Measurements from ENCODE around the gene FZD10. TPM values are rescaled to one million over a fixed set of nuclear protein-coding genes. Genes with fewer than 3 reads are reported as not detected.

FZD10 gene
- total and polyA plus RNA-seq, 10 donors: 0.02 to 0.20 (median 0.11) TPM; not detected in 5

DNA sequence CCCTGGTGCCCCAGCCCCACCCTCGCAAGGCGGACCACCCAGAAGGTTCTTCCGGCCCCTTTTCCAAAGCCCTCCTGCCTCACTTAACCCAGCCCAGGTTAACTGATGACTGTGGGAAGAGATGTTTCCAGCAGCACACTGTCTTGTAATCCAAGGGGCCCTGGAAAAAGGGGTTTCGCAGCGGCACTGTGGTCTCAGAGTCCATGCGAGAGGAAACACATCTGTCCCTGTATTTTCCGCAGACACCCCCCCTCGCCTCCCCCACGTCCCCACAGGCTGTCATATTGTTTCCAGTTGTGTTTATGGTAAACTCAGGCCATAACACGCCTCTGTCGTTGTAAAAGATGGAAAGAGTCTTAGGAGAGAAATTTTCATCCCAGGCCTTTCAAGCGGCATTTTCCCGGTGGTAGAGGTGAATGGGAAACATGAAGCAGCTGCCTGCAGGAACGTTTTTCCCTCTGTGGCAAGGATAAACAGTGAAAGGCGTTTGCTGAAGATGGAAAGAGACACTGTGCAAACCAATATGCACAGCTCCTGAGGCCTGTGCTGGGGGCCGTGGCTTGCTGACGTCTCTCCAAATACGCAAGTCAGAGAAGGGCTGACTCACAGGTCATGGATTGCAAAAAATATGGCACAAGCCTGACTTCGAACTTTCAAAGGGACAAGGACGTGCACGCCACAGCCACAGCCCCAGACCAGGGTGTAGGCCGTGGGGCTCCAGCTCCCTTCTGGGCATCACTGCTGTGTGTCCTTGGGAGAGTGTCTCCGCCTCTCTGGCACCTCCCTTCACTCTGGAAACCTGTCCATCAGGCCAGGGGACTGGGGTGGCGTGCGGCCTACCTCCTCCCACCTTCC, 22.5 kb upstream of the FZD10 start:
- Histone ChIP-seq H3K9me3 (no peaks in the 10 kb centered on the region), H3K36me3 (no peaks in the 10 kb centered on the region), H3K4me3 (no peak overlapping the region), H3K4me1 (no peaks in the 10 kb centered on the region), H3K27ac (no peak overlapping the region), H3K27me3 (replicated peaks in 1 of 7) (peaks cover 0 to 25% (median 0%) of the 10 kb centered on the region in 7 donors)
- intact Hi-C loops (cut with DNase I; ENCODE audit: low total_unique reads): no loop called here
- TF ChIP-seq POLR2AphosphoS5 (IDR thresholded peaks at IDR 0.05) (no peak), CTCF (IDR thresholded peaks at IDR 0.05 in 8 of 11, conservative IDR thresholded peaks at IDR 0.05 in 3 of 11) (no peak), POLR2A (IDR thresholded peaks at IDR 0.05) (no peak)
- 61 to 70% (median 67%) methylated on average over 25 of the region's 25 CpGs for WGBS, 5 donors
- no peak for DNase-seq

DNA sequence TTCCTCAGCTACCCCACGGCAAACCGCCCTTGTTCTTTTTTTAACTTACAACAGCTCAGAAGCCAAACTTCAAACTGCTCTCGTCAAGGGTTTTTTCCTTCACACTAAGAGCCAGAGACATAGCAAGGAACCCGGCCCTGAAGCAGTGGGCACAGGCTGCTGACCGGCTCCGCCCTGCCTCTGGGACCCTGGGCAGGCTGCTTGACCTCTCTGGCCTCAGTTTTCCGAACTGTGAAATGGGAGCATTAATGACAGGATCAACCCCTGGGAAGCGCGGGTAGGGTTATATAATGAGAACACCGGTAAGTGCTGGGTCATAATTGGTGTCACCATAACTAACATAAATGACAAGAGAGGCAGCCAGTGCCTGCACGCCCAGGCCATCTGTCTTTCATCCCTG, 21.2 kb upstream of the FZD10 start:
- WGBS, 5 donors: 72 to 80% (median 77%) methylated on average over 11 of the region's 11 CpGs

DNA sequence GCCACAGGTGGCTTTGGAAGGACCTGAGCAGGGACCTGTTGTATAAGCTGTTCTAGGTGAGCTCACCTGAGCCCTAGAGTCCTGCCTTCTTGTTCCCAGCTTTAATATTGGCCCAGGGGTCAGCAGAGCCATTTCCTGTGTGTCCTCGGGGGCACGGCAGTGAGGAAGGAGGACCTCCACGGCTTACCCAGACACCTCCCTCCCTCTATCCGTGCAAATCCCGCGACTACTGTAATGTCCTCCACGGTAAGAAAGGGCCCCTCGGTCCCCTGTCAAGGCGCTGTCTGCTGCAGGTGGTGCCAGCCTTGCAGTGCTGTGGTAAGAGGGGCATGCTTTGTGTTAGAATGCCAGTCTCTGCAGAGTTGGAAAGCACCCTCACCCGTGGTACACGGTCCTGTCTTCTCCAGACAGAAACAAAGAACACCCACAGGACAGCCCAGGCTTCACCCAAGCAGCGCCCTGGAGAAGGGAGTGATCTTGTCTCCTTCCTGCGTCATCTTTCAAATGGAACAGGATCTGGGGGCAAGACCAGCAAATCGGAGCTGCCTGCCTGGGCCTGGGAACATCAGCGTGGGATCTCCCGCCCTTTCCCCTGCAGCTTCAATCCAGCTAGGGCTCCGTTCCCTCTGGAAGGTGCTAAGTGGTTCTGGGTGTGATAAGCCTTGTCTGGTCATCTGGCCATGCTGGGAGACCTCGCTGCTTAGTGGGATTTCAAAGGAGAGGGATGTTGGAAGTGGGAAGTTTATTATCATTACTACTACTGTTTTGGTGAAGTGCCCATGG, 20.2 kb upstream of the FZD10 start:
- Histone ChIP-seq H3K4me3 (no peak overlapping the region), H3K27me3 (replicated peaks in 1 of 7) (peaks cover 0 to 22% (median 0%) of the 10 kb centered on the region in 7 donors), H3K36me3 (no peaks in the 10 kb centered on the region), H3K9me3 (no peaks in the 10 kb centered on the region), H3K4me1 (no peaks in the 10 kb centered on the region), H3K27ac (no peak overlapping the region)
- intact Hi-C loops (cut with DNase I; ENCODE audit: low total_unique reads): no loop called here
- TF ChIP-seq POLR2A (IDR thresholded peaks at IDR 0.05): no peak
- no peak for TF ChIP-seq POLR2AphosphoS5 (IDR thresholded peaks at IDR 0.05)
- TF ChIP-seq CTCF (IDR thresholded peaks at IDR 0.05 in 8 of 11, conservative IDR thresholded peaks at IDR 0.05 in 3 of 11): no peak
- 62 to 67% (median 66%) methylated on average over 9 to 18 of the region's 18 CpGs for whole genome bisulfite sequencing, 5 donors
- DNase-seq: peak; percentile 38

More for the DNA sequence above, 21.2 kb upstream of the FZD10 start:
- no peaks in the 10 kb centered on the region for H3K36me3 ChIP-seq
- peaks cover 0 to 25% (median 0%) of the 10 kb centered on the region in 7 donors for H3K27me3 ChIP-seq (replicated peaks in 1 of 7)
- H3K9me3 ChIP-seq: no peaks in the 10 kb centered on the region
- H3K4me1 ChIP-seq: no peaks in the 10 kb centered on the region
- intact Hi-C loops (cut with DNase I; ENCODE audit: low total_unique reads): no loop called here
- peak; percentile 22 for DNase-seq
- H3K4me3 ChIP-seq: no peak overlapping the region
- no peak for TF ChIP-seq CTCF (IDR thresholded peaks at IDR 0.05 in 8 of 11, conservative IDR thresholded peaks at IDR 0.05 in 3 of 11)
- TF ChIP-seq POLR2AphosphoS5 (IDR thresholded peaks at IDR 0.05): no peak
- no peak for TF ChIP-seq POLR2A (IDR thresholded peaks at IDR 0.05)
- no peak overlapping the region for H3K27ac ChIP-seq

DNA sequence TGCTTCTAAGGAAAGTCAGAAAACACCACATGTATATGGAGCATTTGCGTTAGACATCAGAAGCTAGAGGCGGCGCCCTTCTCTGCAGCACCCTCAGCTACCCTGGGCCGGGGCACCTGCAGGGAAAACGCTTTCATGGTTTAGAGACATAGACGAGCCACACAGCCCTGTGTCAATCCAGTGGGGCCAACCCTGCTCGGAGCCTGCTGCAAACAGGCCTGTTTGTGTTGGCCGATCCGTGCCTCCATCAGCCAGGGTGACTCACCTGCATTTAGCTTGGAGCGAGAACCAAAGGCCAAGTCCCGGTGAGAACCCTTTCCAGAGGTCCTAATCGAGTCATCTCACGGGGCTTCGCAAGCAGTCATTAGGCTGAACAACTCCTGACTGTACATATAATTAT, 19.5 kb upstream of the FZD10 start:
- intact Hi-C loops (cut with DNase I; ENCODE audit: low total_unique reads): no loop called here
- H3K27me3 ChIP-seq (replicated peaks in 1 of 7): peaks cover 0 to 17% (median 0%) of the 10 kb centered on the region in 7 donors
- no peak overlapping the region for H3K4me3 ChIP-seq
- H3K4me1 ChIP-seq: no peaks in the 10 kb centered on the region
- H3K27ac ChIP-seq: no peak overlapping the region
- H3K36me3 ChIP-seq: no peaks in the 10 kb centered on the region
- H3K9me3 ChIP-seq: no peaks in the 10 kb centered on the region
- TF ChIP-seq POLR2AphosphoS5 (IDR thresholded peaks at IDR 0.05) (no peak), POLR2A (IDR thresholded peaks at IDR 0.05) (no peak), CTCF (IDR thresholded peaks at IDR 0.05 in 8 of 11, conservative IDR thresholded peaks at IDR 0.05 in 3 of 11) (no peak)
- WGBS, 5 donors: 79 to 86% (median 84%) methylated on average over 13 to 14 of the region's 14 CpGs
- DNase-seq: peak; percentile 67

All from spleen (tissue), 11 donors.